GM21786 (cell line): ENCODE data around the gene PRKG1.
"Not testable (repeated sequence)": the region's sequence is repeated elsewhere in the genome, so short reads cannot be mapped to it uniquely, and the experiment has no call there.

Experiments
- ATAC-seq: cut with Tn5 transposase; IDR thresholded peaks from one replicate; pipeline ENCODE4 v1.9.1; 2021; ENCODE audit not compliant: unreplicated experiment

PRKG1 gene

GRCh38 chr10:52221923-52222322, 1147.6 kb downstream of the PRKG1 start:
- no peak for ATAC-seq

GRCh38 chr10:52226197-52226847, 1152.0 kb downstream of the PRKG1 start:
- no peak for ATAC-seq

DNA sequence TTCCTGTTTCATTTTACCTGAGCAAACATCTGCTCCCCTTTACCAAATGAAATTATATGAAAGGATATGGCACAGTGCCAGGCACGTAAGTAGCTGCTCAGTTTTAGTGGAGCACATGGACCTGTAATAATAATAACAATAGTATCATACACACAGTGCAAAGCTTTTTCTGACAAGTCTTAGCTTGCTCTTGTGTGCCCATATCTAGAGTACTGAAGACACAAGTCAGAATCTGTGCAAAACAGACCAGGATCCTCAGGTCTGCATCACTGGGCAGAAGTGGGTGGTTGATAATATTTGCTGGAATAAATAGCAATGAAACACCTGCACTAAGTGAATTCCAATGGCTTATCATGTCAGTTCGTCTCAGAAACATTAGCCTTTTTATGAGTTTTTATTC, 1154.3 kb downstream of the PRKG1 start:
- no peak for ATAC-seq

- ATAC-seq = no peak
Observed at GRCh38 chr10:52229291-52229931, 1155.1 kb downstream of the PRKG1 start.

- peak; percentile 96 for ATAC-seq
Observed at GRCh38 chr10:52232561-52233350, 1158.5 kb downstream of the PRKG1 start.

DNA sequence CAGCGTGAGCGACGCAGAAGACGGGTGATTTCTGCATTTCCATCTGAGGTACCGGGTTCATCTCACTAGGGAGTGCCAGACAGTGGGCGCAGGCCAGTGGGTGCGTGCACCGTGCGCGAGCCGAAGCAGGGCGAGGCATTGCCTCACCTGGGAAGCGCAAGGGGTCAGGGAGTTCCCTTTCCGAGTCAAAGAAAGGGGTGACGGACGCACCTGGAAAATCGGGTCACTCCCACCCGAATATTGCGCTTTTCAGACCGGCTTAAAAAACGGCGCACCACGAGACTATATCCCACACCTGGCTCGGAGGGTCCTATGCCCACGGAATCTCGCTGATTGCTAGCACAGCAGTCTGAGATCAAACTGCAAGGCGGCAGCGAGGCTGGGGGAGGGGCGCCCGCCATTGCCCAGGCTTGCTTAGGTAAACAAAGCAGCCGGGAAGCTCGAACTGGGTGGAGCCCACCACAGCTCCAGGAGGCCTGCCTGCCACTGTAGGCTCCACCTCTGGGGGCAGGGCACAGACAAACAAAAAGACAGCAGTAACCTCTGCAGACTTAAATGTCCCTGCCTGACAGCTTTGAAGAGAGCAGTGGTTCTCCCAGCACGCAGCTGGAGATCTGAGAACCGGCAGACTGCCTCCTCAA, 1159.2 kb downstream of the PRKG1 start:
- not testable (repeated sequence) for ATAC-seq

- no peak for ATAC-seq
Observed at GRCh38 chr10:52239771-52240170, 1165.5 kb downstream of the PRKG1 start.

DNA sequence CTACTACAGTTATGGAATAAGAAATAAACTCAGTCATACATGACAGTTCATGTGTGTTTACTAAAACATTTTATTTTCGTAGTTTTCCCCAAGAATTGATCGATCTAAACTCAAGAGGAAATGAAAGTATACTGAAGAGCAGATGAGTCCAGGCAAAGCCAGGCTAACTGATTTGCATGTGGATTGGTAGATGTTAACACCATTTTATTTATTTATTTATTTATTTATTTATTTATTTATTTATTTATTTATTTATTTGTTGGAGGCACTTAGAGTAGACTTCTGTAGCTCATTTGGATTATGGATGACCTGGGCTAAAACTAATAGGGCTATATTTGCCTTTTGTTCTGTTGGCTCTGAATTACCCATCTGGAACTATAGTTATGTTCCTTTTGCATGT, 1171.3 kb downstream of the PRKG1 start:
- ATAC-seq = no peak

GRCh38 chr10:52247929-52248328, 1173.6 kb downstream of the PRKG1 start:
- ATAC-seq = not testable (repeated sequence)

GRCh38 chr10:52248697-52249306, 1174.5 kb downstream of the PRKG1 start:
- ATAC-seq = no peak

DNA sequence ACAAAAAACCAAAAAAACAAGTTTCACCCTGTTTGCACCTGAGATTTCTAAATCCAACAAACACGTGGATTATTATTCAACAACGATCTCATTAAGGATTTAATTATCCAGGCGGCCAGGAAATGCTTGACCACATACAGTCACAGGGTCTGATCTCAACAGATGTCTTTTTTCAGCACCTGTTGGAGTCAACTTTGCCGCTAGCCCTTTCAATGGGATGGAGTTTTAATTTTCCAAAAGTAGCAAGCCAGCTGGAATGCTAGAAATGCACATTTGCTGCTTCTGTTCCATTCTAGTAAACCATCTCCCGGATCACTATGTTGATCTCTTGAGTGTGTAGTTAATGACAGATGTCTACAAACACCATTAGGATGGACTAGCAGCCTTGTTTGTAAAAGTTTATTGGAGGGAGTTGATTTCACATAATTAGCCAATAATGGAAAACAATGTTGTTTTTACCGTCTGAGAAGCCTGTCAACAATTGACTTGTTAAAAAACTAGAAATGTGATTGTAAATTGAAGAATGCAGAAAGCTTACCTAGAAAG, 1175.6 kb downstream of the PRKG1 start:
- ATAC-seq = no peak

DNA sequence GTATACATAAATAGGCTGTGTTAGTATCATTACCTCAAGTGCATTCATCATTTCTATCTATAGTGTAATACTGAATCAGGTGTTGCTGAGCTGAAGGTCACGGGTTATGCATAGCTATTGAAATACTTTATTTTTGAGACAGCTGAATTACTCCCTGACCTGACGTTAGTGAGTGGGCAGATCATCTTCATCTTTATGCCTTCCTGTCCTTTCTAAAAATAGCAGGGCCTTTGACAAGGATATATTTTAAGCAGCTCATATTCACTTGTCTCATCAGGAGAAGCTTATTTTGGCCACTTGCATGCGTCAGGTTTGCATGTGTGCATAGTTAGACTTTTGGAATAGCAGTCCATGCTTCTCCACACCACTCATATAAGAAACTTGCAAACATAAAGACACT, 1176.2 kb downstream of the PRKG1 start:
- no peak for ATAC-seq

GRCh38 chr10:52252307-52252706, 1178.0 kb downstream of the PRKG1 start:
- no peak for ATAC-seq

DNA sequence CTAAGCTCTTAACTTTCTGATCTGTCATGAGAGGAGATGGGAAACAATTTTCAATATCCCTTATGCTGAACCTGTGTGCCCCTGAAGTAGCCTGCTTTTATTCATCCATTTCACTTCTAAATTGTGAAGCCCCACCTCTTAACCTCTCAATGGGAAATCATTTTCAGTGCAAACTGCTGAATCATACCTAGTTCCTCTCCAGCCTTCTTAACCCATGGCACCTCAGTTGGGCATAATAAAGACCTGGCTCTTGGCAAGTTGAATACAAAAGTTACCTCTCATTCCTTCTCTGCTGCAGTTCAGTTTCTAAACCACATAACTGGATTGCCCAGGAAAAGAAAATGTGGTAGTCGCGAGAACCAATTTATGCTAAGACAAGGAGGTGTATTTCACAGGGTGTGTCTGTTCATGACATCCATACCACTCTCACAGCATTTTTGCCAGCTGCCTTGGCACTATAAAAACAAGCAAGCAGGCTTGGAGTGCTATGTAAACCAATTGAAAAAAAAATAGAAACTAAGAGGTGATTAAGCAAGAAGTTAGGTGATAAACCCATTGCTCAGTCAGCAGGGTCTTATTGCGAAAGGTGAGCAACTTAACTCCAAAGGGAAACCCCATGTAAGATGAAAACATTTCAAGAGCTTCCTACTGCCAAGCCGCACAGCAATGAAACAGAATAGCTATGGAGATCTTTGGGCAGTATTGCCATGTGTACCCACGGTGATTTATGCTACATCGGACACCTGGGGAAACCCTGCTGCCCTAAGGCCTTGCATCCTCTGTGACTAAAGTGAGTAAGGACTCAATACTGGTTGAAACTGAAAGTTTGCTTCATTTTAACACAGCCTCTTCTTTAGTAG, 1182.8 kb downstream of the PRKG1 start:
- peak; percentile 99 for ATAC-seq

- ATAC-seq = peak; percentile 74
Observed at GRCh38 chr10:52257692-52258075, 1183.4 kb downstream of the PRKG1 start.

DNA sequence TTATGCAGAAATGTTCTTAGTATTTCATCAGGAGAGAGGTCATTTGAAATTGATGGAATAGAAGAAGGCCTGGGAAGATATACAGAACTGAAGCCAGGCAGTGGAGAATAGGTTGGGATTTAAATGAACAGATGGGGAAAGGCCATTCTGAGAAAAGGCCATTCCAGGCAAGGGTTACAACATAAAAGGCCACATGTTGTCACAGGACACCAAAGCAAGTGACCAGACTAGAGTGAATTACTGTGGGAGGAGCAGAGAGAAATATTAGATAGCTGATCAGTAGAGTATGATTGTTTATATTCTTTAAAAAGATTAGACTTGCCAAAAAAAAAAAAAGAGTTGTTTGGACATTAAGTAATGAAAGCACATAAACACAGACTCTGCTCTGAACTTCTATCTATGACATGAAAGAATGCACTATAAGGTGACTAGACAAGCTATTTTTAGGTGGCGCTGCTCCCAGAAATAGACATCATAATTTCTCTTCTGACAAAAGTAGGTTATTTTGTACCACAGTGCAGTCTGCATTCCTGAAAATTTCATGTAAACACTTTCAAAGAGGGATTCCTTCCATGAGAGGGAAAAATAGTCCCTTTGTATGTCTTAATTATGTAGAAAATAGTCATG, 1184.6 kb downstream of the PRKG1 start:
- no peak for ATAC-seq

- ATAC-seq = no peak
Observed at GRCh38 chr10:52259426-52259812, 1185.1 kb downstream of the PRKG1 start.

DNA sequence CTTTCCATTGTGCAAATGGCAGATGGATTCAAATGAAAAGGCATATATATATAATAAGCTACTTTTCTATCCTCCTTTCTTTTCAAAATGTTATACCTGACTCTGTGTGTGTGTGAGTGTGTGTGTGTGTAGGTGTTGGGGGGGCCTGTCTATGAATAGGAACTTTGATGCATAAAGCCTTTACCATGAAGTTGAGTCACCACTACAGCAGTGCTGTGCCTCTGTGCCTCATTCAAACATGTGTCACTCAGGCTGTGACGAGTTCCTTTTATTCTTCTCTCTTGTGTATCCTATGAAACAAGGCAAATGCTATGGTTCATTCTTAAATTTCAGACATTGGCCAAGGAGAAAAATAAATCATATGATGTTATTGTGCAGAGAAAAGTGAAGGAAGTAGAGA, 1187.1 kb downstream of the PRKG1 start:
- ATAC-seq = no peak

- no peak for ATAC-seq
Observed at GRCh38 chr10:52265131-52265926, 1191.0 kb downstream of the PRKG1 start.
